ENCODE results near the gene BCORL1. TPM values are rescaled to one million over a fixed set of nuclear protein-coding genes. Genes with fewer than 3 reads are reported as not detected.

The BCORL1 gene
- total RNA-seq, 3 donors from 2014 or later (not counting 1 experiment from before 2014, with no cell fraction given) = 6.5 to 10.5 (median 9.9) TPM

DNA sequence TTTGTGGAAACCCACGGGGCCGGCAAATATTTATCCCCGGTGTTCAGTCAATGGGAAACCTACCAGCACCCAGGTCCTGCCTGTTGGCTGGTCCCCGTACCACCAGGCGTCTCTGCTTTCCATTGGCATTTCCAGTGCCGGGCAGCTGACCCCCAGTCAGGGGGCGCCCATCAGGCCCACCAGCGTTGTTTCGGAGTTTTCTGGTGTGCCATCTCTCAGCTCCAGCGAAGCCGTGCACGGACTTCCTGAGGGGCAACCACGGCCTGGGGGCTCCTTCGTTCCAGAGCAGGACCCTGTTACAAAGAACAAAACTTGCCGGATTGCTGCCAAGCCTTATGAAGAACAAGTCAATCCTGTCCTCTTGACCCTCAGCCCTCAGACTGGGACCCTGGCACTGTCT is 32.7 kb downstream of the BCORL1 start:
- Mint-ChIP-seq H3K27ac (no peak overlapping the region), H3K36me3 (no peaks in the 10 kb centered on the region), H3K4me1 (no peaks in the 10 kb centered on the region), H3K4me3 (no peak overlapping the region), H3K27me3 (ENCODE audit: low read depth in 2 of 2) (no peaks in the 10 kb centered on the region), H3K9me3 (no peaks in the 10 kb centered on the region)
- Histone ChIP-seq H3K9me3 (ENCODE audit: control insufficient read depth, insufficient read depth, low read length) (no peaks in the 10 kb centered on the region), H3K36me3 (ENCODE audit: control insufficient read depth, insufficient read depth, low read length) (peaks cover 6% of the 10 kb centered on the region), H3K4me1 (ENCODE audit: control insufficient read depth, insufficient read depth, low read length) (no peaks in the 10 kb centered on the region), H3K4me3 (ENCODE audit: low read length) (no peak overlapping the region), H3K27me3 (ENCODE audit: control insufficient read depth, insufficient read depth, low read length) (no peaks in the 10 kb centered on the region), H3K27ac (ENCODE audit: low read length) (no peak overlapping the region)
- TF ChIP-seq, protein P1, sequence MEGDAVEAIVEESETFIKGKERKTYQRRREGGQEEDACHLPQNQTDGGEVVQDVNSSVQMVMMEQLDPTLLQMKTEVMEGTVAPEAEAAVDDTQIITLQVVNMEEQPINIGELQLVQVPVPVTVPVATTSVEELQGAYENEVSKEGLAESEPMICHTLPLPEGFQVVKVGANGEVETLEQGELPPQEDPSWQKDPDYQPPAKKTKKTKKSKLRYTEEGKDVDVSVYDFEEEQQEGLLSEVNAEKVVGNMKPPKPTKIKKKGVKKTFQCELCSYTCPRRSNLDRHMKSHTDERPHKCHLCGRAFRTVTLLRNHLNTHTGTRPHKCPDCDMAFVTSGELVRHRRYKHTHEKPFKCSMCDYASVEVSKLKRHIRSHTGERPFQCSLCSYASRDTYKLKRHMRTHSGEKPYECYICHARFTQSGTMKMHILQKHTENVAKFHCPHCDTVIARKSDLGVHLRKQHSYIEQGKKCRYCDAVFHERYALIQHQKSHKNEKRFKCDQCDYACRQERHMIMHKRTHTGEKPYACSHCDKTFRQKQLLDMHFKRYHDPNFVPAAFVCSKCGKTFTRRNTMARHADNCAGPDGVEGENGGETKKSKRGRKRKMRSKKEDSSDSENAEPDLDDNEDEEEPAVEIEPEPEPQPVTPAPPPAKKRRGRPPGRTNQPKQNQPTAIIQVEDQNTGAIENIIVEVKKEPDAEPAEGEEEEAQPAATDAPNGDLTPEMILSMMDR (IDR thresholded peaks at IDR 0.05) = no peak
- 98% methylated on average over 15 of the region's 15 CpGs for WGBS (ENCODE audit: insufficient coverage)
- no peak for ATAC-seq
- intact Hi-C loops (cut with micrococcal nuclease) = no loop called here
- DNase-seq = no peak

DNA sequence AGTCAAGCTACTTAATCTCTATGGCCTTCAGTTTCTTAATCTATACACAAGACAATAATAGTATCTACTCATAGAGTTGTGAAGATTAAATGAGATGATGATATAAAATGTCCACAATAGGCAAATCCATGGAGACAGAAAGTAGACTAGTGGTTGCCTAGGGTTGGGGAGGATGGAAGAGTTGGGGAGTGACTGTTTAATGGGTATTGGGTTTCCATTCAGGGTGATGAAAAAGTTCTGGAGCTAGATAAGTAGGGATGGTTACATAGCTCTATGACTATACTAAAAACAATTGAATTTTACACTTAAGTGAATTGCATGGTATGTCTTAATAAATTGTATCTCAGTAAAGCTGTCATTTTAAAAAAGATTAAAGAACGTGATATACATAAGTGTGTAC is 35.7 kb downstream of the BCORL1 start:
- ATAC-seq = no peak
- Mint-ChIP-seq H3K36me3 (no peaks in the 10 kb centered on the region), H3K9me3 (no peaks in the 10 kb centered on the region), H3K27me3 (ENCODE audit: low read depth in 2 of 2) (no peaks in the 10 kb centered on the region), H3K4me1 (no peaks in the 10 kb centered on the region), H3K4me3 (no peak overlapping the region), H3K27ac (no peak overlapping the region)
- no peaks in the 10 kb centered on the region for H3K9me3 ChIP-seq (ENCODE audit: control insufficient read depth, insufficient read depth, low read length)
- H3K4me1 ChIP-seq (ENCODE audit: control insufficient read depth, insufficient read depth, low read length) = no peaks in the 10 kb centered on the region
- no peak overlapping the region for H3K4me3 ChIP-seq (ENCODE audit: low read length)
- WGBS (ENCODE audit: insufficient coverage) = no CpG with 5 or more reads among the region's 1 CpG
- H3K27me3 ChIP-seq (ENCODE audit: control insufficient read depth, insufficient read depth, low read length) = no peaks in the 10 kb centered on the region
- intact Hi-C loops (cut with micrococcal nuclease) = no loop called here
- peaks cover 13% of the 10 kb centered on the region for H3K36me3 ChIP-seq (ENCODE audit: control insufficient read depth, insufficient read depth, low read length)
- TF ChIP-seq, protein P1 (IDR thresholded peaks at IDR 0.05) = no peak
- no peak overlapping the region for H3K27ac ChIP-seq (ENCODE audit: low read length)
- DNase-seq = no peak

DNA sequence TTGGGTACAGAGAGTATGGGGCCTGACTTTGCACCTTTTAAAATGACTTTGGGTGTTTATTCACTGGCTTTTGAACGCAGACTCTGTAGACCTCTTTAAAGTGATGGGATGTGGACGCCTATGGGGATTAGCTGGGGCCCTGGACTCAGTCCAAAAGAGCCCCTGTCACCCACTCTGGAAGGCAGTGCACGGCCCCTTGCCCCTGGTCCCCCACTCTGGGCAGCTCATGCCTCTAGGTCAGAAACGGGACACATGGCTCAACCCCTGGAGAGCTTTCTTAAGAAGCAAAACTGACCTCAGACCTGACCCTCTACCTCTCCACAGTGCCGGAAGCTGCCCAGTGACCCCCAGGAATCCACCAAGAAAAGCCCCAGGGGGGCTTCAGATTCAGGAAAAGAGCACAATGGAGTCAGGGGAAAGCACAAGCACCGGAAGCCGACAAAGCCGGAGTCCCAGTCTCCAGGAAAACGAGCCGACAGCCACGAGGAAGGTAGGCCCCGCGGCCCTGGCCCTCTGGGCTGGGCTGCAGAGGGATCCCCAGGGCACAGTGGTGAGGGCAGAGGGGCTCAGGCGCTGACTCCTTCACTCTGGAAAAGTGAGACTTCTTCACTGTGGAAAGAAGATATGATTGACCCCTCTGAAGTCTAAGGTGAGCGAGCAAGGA is 38.4 kb downstream of the BCORL1 start:
- intact Hi-C loops (cut with micrococcal nuclease) = loop anchor here (10.0 kb wide), 1 partner anchor 416 kb away; no protein-coding TSS in a partner anchor

More for the DNA sequence above, 38.4 kb downstream of the BCORL1 start:
- TF ChIP-seq, protein P1 (IDR thresholded peaks at IDR 0.05) = no peak
- no peak overlapping the region for H3K27ac ChIP-seq (ENCODE audit: low read length)
- peaks cover 13% of the 10 kb centered on the region in 2 donors for H3K4me1 Mint-ChIP-seq
- DNase-seq = no peak
- H3K9me3 Mint-ChIP-seq = no peaks in the 10 kb centered on the region
- peaks cover 14% of the 10 kb centered on the region for H3K36me3 ChIP-seq (ENCODE audit: control insufficient read depth, insufficient read depth, low read length)
- no peaks in the 10 kb centered on the region for H3K9me3 ChIP-seq (ENCODE audit: control insufficient read depth, insufficient read depth, low read length)
- no peaks in the 10 kb centered on the region for H3K27me3 ChIP-seq (ENCODE audit: control insufficient read depth, insufficient read depth, low read length)
- H3K4me3 ChIP-seq (ENCODE audit: low read length) = no peak overlapping the region
- no peak overlapping the region for H3K4me3 Mint-ChIP-seq
- ATAC-seq = no peak
- H3K27ac Mint-ChIP-seq = no peak overlapping the region
- H3K27me3 Mint-ChIP-seq (ENCODE audit: low read depth in 2 of 2) = no peaks in the 10 kb centered on the region
- WGBS (ENCODE audit: insufficient coverage) = 97% methylated on average over 15 of the region's 15 CpGs
- peaks cover 12% of the 10 kb centered on the region for H3K4me1 ChIP-seq (ENCODE audit: control insufficient read depth, insufficient read depth, low read length)
- H3K36me3 Mint-ChIP-seq = no peaks in the 10 kb centered on the region
